ENCODE measurements around the gene PLXNA4.

The PLXNA4 gene

DNA sequence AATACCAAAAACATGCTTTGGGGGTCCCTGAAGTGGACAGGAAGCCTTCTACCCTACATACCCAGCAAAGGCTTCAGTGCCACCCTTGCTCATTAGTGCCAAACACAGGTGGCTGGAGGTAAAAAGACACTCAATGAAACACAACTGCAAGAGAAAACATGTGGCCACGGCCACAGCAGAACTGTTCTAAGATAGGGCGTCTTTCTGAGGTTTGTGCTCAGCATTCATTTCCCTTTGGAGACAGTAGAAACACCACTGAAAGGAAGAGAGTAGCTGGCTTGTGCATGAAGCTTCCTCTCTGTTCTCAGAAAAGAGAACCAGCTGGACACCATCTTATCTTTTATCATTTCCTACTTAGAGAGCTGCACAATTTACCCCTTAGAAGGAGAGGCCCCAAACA, 143.0 kb downstream of the PLXNA4 start:
- Histone ChIP-seq H3K4me3 (ENCODE audit: low read depth, low read length) (no peak overlapping the region), H3K27ac (no peak overlapping the region), H3K36me3 (replicated peaks) (no peaks in the 10 kb centered on the region), H3K27me3 (replicated peaks) (no peaks in the 10 kb centered on the region)
- in situ Hi-C loops (cut with HindIII; ENCODE audit: low pct_ligation_motif_present, low sequenced_read_pairs), result no loop called here
- DNase-seq, result no peak
- TF ChIP-seq, protein P1, sequence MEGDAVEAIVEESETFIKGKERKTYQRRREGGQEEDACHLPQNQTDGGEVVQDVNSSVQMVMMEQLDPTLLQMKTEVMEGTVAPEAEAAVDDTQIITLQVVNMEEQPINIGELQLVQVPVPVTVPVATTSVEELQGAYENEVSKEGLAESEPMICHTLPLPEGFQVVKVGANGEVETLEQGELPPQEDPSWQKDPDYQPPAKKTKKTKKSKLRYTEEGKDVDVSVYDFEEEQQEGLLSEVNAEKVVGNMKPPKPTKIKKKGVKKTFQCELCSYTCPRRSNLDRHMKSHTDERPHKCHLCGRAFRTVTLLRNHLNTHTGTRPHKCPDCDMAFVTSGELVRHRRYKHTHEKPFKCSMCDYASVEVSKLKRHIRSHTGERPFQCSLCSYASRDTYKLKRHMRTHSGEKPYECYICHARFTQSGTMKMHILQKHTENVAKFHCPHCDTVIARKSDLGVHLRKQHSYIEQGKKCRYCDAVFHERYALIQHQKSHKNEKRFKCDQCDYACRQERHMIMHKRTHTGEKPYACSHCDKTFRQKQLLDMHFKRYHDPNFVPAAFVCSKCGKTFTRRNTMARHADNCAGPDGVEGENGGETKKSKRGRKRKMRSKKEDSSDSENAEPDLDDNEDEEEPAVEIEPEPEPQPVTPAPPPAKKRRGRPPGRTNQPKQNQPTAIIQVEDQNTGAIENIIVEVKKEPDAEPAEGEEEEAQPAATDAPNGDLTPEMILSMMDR (IDR thresholded peaks at IDR 0.05; ENCODE audit: low read depth, low read length, missing control alignments), result no peak

DNA sequence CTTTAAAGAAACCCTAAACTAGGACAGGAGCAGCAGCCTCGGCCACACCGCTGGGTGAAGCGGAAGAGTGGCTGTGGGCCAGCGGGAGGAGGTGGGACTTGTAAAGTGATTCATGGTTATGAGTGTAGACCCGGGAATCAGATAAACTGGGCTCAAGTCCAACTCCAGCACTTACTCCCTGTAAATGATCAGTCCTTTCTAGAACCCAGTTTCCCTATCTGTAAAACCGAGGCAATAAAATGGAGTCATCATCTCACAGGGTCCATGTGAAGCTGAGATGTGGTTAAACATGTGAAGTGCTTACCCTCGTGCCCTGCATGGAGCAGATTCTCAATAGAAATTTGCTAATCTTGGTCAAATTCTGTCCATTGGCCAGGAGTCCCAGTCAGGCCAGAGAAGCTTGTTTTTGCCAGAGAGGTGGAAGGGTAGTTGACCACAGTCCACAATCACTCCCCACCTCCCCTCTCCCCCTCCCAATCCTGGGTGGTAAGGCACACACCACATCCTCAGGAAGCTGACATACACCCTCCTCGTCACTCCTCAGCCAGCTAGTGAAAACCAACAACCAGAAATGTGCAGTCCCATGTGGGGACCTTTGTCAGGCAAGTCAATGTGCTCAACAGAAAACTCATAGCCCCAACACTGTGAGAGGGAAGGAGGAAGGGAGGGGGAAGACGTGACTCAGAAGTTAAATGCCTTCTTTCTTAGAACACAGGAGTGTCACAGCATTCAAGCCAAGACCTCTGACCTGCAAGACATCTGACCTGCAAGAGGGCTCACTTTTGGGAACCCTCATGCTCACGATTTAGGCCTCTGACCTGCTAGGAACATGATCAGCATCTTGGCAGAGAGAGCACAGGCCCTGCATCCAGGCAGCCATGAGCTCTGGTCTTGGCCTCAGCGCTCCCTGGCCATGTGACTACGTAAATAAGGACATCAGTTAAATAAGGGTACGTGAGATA, 145.1 kb downstream of the PLXNA4 start:
- peak; percentile 80 for DNase-seq
- no peak overlapping the region for H3K27ac ChIP-seq

DNA sequence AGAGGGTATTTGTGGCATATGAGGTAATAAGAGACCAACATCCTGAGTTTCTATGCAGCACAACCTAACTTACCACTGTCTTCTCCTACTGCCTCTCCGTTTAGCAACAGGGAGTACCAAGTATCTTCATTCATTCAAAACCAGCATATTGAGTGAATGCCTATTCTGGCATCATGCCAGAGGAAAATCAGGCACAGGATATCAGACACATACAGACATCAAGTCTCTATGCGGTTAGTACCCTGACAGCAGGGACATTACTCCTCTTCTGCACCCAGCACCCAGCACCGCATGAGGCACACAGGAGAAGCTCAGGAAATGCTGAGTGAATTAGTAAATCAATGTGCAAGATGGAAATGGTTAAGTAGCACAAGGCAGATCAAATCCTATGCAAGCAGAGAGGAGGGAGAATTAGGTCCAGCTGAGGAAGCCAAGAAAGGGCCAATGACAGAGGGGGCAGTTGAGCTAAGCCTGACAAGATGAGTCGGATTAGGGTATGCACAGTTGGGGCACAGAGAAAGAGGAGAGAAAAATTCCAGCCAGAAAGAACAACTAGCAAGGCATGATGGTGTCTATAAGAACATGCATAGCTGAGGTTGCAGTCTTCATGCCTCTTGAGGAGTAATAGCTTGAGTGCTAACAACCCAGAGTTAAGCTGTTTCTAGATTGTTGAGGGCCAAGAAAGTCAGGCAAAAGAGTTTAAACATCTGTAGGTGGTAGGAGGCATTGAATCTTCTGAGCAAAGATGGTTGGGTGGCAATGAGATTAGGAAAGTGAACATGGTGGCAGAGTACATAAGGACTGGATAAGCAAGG, 146.0 kb downstream of the PLXNA4 start:
- H3K36me3 ChIP-seq (replicated peaks), result no peaks in the 10 kb centered on the region
- no peaks in the 10 kb centered on the region for H3K27me3 ChIP-seq (replicated peaks)
- TF ChIP-seq, protein P1 (IDR thresholded peaks at IDR 0.05; ENCODE audit: low read depth, low read length, missing control alignments), result no peak
- DNase-seq, result no peak
- H3K4me3 ChIP-seq (ENCODE audit: low read depth, low read length), result no peak overlapping the region
- in situ Hi-C loops (cut with HindIII; ENCODE audit: low pct_ligation_motif_present, low sequenced_read_pairs), result no loop called here
- no peak overlapping the region for H3K27ac ChIP-seq

More for the DNA sequence above, 145.1 kb downstream of the PLXNA4 start:
- Histone ChIP-seq H3K4me3 (ENCODE audit: low read depth, low read length) (no peak overlapping the region), H3K36me3 (replicated peaks) (no peaks in the 10 kb centered on the region), H3K27me3 (replicated peaks) (no peaks in the 10 kb centered on the region)
- TF ChIP-seq, protein P1 (IDR thresholded peaks at IDR 0.05; ENCODE audit: low read depth, low read length, missing control alignments), result no peak
- in situ Hi-C loops (cut with HindIII; ENCODE audit: low pct_ligation_motif_present, low sequenced_read_pairs), result no loop called here

DNA sequence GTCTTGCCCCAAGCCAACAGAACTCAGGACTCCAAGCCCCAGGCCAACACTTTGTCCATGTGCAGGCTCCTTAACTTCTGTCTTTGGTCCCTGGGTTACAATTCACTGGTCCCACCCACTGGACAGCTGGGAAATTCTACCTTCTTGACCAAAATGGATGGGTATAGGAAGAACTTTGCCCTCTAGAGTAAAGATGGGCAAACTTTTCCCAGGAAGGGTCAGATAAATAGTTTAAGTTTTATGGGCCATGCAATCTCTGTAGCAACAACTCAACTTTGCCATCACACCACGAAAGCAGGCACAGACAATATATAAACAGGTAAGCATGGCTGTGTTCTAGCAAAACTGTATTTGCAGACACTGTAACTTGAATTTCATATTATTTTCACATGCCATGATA, 147.1 kb downstream of the PLXNA4 start:
- DNase-seq, result no peak
- no peak overlapping the region for H3K4me3 ChIP-seq (ENCODE audit: low read depth, low read length)
- TF ChIP-seq, protein P1 (IDR thresholded peaks at IDR 0.05; ENCODE audit: low read depth, low read length, missing control alignments), result no peak
- H3K36me3 ChIP-seq (replicated peaks), result no peaks in the 10 kb centered on the region
- H3K27ac ChIP-seq, result no peak overlapping the region
- H3K27me3 ChIP-seq (replicated peaks), result no peaks in the 10 kb centered on the region
- in situ Hi-C loops (cut with HindIII; ENCODE audit: low pct_ligation_motif_present, low sequenced_read_pairs), result no loop called here

DNA sequence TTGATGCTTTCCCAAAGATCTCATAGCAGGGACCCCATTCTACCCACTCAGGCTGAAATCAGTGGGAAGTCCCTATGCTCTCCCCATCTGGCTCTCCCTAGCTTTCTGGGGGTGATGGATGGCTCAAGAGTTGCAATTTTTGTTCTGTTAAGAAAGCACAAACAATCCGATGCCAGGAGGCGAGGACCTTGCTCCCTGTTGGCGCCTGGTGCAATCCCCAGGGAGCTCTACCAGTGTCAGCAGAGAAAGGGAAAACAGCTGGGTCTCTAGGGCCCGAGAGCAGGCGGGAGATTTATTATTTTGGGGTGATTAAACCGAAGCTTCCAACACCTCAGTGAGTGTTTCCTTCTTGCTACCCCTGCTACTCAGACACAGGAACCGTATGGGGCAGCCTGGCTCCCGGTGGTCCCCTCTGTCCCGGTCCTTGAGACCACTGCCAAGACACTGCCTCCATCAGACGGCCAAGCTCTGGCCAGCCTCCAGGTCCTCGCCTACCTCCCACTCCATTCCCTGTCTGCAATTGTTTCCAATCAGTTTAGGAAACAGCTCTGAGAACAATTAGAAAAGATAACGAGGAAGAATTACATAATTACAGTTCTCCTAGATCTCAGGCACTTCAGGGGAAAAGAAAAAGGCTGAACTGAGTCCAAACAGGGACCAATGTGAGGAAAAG, 147.9 kb downstream of the PLXNA4 start:
- Histone ChIP-seq H3K36me3 (replicated peaks) (no peaks in the 10 kb centered on the region), H3K27ac (no peak overlapping the region), H3K4me3 (ENCODE audit: low read depth, low read length) (no peak overlapping the region), H3K27me3 (replicated peaks) (no peaks in the 10 kb centered on the region)
- DNase-seq, result no peak
- TF ChIP-seq, protein P1 (IDR thresholded peaks at IDR 0.05; ENCODE audit: low read depth, low read length, missing control alignments), result no peak
- in situ Hi-C loops (cut with HindIII; ENCODE audit: low pct_ligation_motif_present, low sequenced_read_pairs), result no loop called here

Data from brain microvascular endothelial cell (primary cell).